ENCODE results near the gene FGF6. TPM values are rescaled to one million over a fixed set of nuclear protein-coding genes. Genes with fewer than 3 reads are reported as not detected.

The FGF6 gene
- total RNA-seq, 3 donors from 2014 or later (not counting 1 experiment from before 2014, with no cell fraction given): not detected

- no peak for DNase-seq
- no peak overlapping the region for H3K4me3 ChIP-seq (ENCODE audit: low read length)
- Mint-ChIP-seq H3K27me3 (ENCODE audit: low read depth in 2 of 2) (peaks cover 6 to 16% of the 10 kb centered on the region in 2 donors), H3K27ac (no peak overlapping the region), H3K36me3 (peaks cover 8% of the 10 kb centered on the region), H3K9me3 (peaks cover 0 to 3% of the 10 kb centered on the region in 2 donors), H3K4me3 (no peak overlapping the region), H3K4me1 (no peaks in the 10 kb centered on the region)
- WGBS (ENCODE audit: insufficient coverage): 91% methylated on average over 5 of the region's 7 CpGs
- no peaks in the 10 kb centered on the region for H3K27me3 ChIP-seq (ENCODE audit: control insufficient read depth, insufficient read depth, low read length)
- peaks cover 5% of the 10 kb centered on the region for H3K36me3 ChIP-seq (ENCODE audit: control insufficient read depth, insufficient read depth, low read length)
- no peaks in the 10 kb centered on the region for H3K9me3 ChIP-seq (ENCODE audit: control insufficient read depth, insufficient read depth, low read length)
- no peak for TF ChIP-seq CTCF (IDR thresholded peaks at IDR 0.05)
- no peaks in the 10 kb centered on the region for H3K4me1 ChIP-seq (ENCODE audit: control insufficient read depth, insufficient read depth, low read length)
- H3K27ac ChIP-seq (ENCODE audit: low read length): no peak overlapping the region
- intact Hi-C loops (cut with micrococcal nuclease): no loop called here
- ATAC-seq: no peak
Measured at GRCh38 chr12:4482936-4483335, 37.3 kb upstream of the FGF6 start.

GRCh38 chr12:4478933-4479332, 33.3 kb upstream of the FGF6 start:
- no peak overlapping the region for H3K27ac ChIP-seq (ENCODE audit: low read length)
- intact Hi-C loops (cut with micrococcal nuclease): no loop called here
- H3K36me3 ChIP-seq (ENCODE audit: control insufficient read depth, insufficient read depth, low read length): no peaks in the 10 kb centered on the region
- H3K27me3 ChIP-seq (ENCODE audit: control insufficient read depth, insufficient read depth, low read length): no peaks in the 10 kb centered on the region
- Mint-ChIP-seq H3K36me3 (peaks cover 8% of the 10 kb centered on the region), H3K27me3 (ENCODE audit: low read depth in 2 of 2) (peaks cover 20 to 56% of the 10 kb centered on the region in 2 donors), H3K27ac (no peak overlapping the region), H3K9me3 (peaks cover 0 to 3% of the 10 kb centered on the region in 2 donors), H3K4me1 (no peaks in the 10 kb centered on the region), H3K4me3 (no peak overlapping the region)
- 100% methylated on average over 2 of the region's 3 CpGs for WGBS (ENCODE audit: insufficient coverage)
- TF ChIP-seq CTCF (IDR thresholded peaks at IDR 0.05): no peak
- no peak overlapping the region for H3K4me3 ChIP-seq (ENCODE audit: low read length)
- H3K4me1 ChIP-seq (ENCODE audit: control insufficient read depth, insufficient read depth, low read length): no peaks in the 10 kb centered on the region
- DNase-seq: no peak
- H3K9me3 ChIP-seq (ENCODE audit: control insufficient read depth, insufficient read depth, low read length): no peaks in the 10 kb centered on the region
- ATAC-seq: no peak

- H3K36me3 Mint-ChIP-seq: peaks cover 8% of the 10 kb centered on the region
- Histone ChIP-seq H3K27ac (ENCODE audit: low read length) (no peak overlapping the region), H3K4me3 (ENCODE audit: low read length) (no peak overlapping the region), H3K9me3 (ENCODE audit: control insufficient read depth, insufficient read depth, low read length) (no peaks in the 10 kb centered on the region), H3K4me1 (ENCODE audit: control insufficient read depth, insufficient read depth, low read length) (no peaks in the 10 kb centered on the region), H3K36me3 (ENCODE audit: control insufficient read depth, insufficient read depth, low read length) (no peaks in the 10 kb centered on the region), H3K27me3 (ENCODE audit: control insufficient read depth, insufficient read depth, low read length) (no peaks in the 10 kb centered on the region)
- intact Hi-C loops (cut with micrococcal nuclease): no loop called here
- peaks cover 20 to 66% of the 10 kb centered on the region in 2 donors for H3K27me3 Mint-ChIP-seq (ENCODE audit: low read depth in 2 of 2)
- H3K9me3 Mint-ChIP-seq: peaks cover 0 to 3% of the 10 kb centered on the region in 2 donors
- no peaks in the 10 kb centered on the region for H3K4me1 Mint-ChIP-seq
- DNase-seq: no peak
- WGBS (ENCODE audit: insufficient coverage): 89% methylated on average over 1 of the region's 2 CpGs
- no peak for TF ChIP-seq CTCF (IDR thresholded peaks at IDR 0.05)
- no peak overlapping the region for H3K4me3 Mint-ChIP-seq
- H3K27ac Mint-ChIP-seq: no peak overlapping the region
- no peak for ATAC-seq
Measured at GRCh38 chr12:4477129-4477528, 31.5 kb upstream of the FGF6 start.

- WGBS (ENCODE audit: insufficient coverage): 83% methylated on average over 1 of the region's 2 CpGs
- H3K27me3 ChIP-seq (ENCODE audit: control insufficient read depth, insufficient read depth, low read length): peaks cover 3% of the 10 kb centered on the region
- Mint-ChIP-seq H3K27ac (no peak overlapping the region), H3K36me3 (no peaks in the 10 kb centered on the region), H3K27me3 (ENCODE audit: low read depth in 2 of 2) (peaks cover 17 to 48% of the 10 kb centered on the region in 2 donors), H3K4me3 (no peak overlapping the region), H3K4me1 (no peaks in the 10 kb centered on the region), H3K9me3 (no peaks in the 10 kb centered on the region)
- H3K9me3 ChIP-seq (ENCODE audit: control insufficient read depth, insufficient read depth, low read length): no peaks in the 10 kb centered on the region
- DNase-seq (peak in 1 of 2 donors; percentile 10), ATAC-seq (no peak)
- H3K27ac ChIP-seq (ENCODE audit: low read length): no peak overlapping the region
- no peak for TF ChIP-seq CTCF (IDR thresholded peaks at IDR 0.05)
- H3K4me3 ChIP-seq (ENCODE audit: low read length): no peak overlapping the region
- intact Hi-C loops (cut with micrococcal nuclease): no loop called here
- H3K36me3 ChIP-seq (ENCODE audit: control insufficient read depth, insufficient read depth, low read length): no peaks in the 10 kb centered on the region
- H3K4me1 ChIP-seq (ENCODE audit: control insufficient read depth, insufficient read depth, low read length): no peaks in the 10 kb centered on the region
Measured at GRCh38 chr12:4472046-4472445, 26.4 kb upstream of the FGF6 start.
